Kidney epithelial cell (primary cell): Measurements from ENCODE around the gene MXD3. TPM values are rescaled to one million over a fixed set of nuclear protein-coding genes. Genes with fewer than 3 reads are reported as not detected.
A peak's percentile ranks its signal among the peaks of the same experiment; 100 is the strongest.

Experiments
- DNase-seq: peaks from one replicate; pipeline ENCODE4 v3.0.0-alpha.2; 2010; ENCODE audit warnings: low read depth
- H3K27me3 ChIP-seq: 2 replicates; pipeline ENCODE4 v1.6.0; 2011; ENCODE audit warnings: low read length; ENCODE audit not compliant: control insufficient read depth, insufficient read depth
- H3K36me3 ChIP-seq: 2 replicates; pipeline ENCODE4 v1.5.1; 2011; ENCODE audit warnings: low read length; ENCODE audit not compliant: control insufficient read depth, insufficient read depth
- H3K4me3 ChIP-seq: 2 replicates; pipeline ENCODE4 v1.5.1; 2011; ENCODE audit warnings: low read depth, mild to moderate bottlenecking, control low read depth, low read length
- CTCF ChIP-seq: IDR thresholded peaks from 2 replicates; pipeline ENCODE4 v1.5.1; 2011; ENCODE audit warnings: mild to moderate bottlenecking, moderate library complexity, low read length, control low read depth, inconsistent platforms; ENCODE audit not compliant: insufficient read depth, poor library complexity, severe bottlenecking
- total RNA-seq: library from RNA; depleted of rRNA; stranded (reverse); fragments of >200 nt; gene quantifications from 2 replicates; pipeline ENCODE4 v1.2.3, GENCODE V29; 2015

The MXD3 gene
- total RNA-seq, 1 donor from 2014 or later: 6.6 TPM

- peaks cover 1% of the 10 kb centered on the region for H3K36me3 ChIP-seq
- H3K27me3 ChIP-seq: no peaks in the 10 kb centered on the region
- DNase-seq: no peak
- no peak for TF ChIP-seq CTCF
- H3K4me3 ChIP-seq: no peak overlapping the region
Measured at GRCh38 chr5:177319913-177320588, 8.4 kb upstream of the MXD3 start.

- TF ChIP-seq CTCF: peak; percentile 91
- Histone ChIP-seq H3K36me3 (peaks cover 1% of the 10 kb centered on the region), H3K27me3 (no peaks in the 10 kb centered on the region), H3K4me3 (no peak overlapping the region)
- no peak for DNase-seq
Measured at GRCh38 chr5:177317959-177318377, 6.3 kb upstream of the MXD3 start.

GRCh38 chr5:177316005-177316404 lies 4.3 kb upstream of the MXD3 start:
- no peak overlapping the region for H3K4me3 ChIP-seq
- no peak for TF ChIP-seq CTCF
- H3K36me3 ChIP-seq: peaks cover 1% of the 10 kb centered on the region
- no peaks in the 10 kb centered on the region for H3K27me3 ChIP-seq
- no peak for DNase-seq

- peaks cover 1% of the 10 kb centered on the region for H3K36me3 ChIP-seq
- TF ChIP-seq CTCF: no peak
- H3K27me3 ChIP-seq: no peaks in the 10 kb centered on the region
- H3K4me3 ChIP-seq: no peak overlapping the region
- DNase-seq: no peak
Measured at GRCh38 chr5:177315411-177315810, 3.7 kb upstream of the MXD3 start.

- Histone ChIP-seq H3K4me3 (no peak overlapping the region), H3K36me3 (no peaks in the 10 kb centered on the region), H3K27me3 (no peaks in the 10 kb centered on the region)
- TF ChIP-seq CTCF: no peak
- no peak for DNase-seq
Measured at GRCh38 chr5:177314376-177315342, 3.0 kb upstream of the MXD3 start.
